Memory B cell (primary cell): ENCODE data around the gene SRGAP1.
"Not testable (repeated sequence)": the region's sequence is repeated elsewhere in the genome, so short reads cannot be mapped to it uniquely, and the experiment has no call there.

Experiments used
- ATAC-seq: fragments of 150-1000 bp; cut with Tn5 transposase; 2 replicates; pipeline ENCODE4 v1.10.0; 2021; ENCODE audit warnings: low read depth, mild to moderate bottlenecking, moderate library complexity
- DNase-seq, 2 donors: peaks; one replicate each; pipeline ENCODE4 v3.0.0; 2022; ENCODE audit warnings: low spot score in 2 of 2
- H3K27ac Mint-ChIP-seq: one replicate; pipeline ENCODE4 v1.8.0; 2022; ENCODE audit warnings: mild to moderate bottlenecking, moderate library complexity, mixed read lengths
- H3K27me3 Mint-ChIP-seq: one replicate; pipeline ENCODE4 v1.8.0; 2022; ENCODE audit warnings: mixed read lengths
- H3K36me3 Mint-ChIP-seq: one replicate; pipeline ENCODE4 v1.8.0; 2022; ENCODE audit warnings: mild to moderate bottlenecking, mixed read lengths
- H3K4me1 Mint-ChIP-seq: one replicate; pipeline ENCODE4 v1.8.0; 2022; ENCODE audit warnings: mixed read lengths
- H3K4me3 Mint-ChIP-seq: one replicate; pipeline ENCODE4 v1.8.0; 2022; ENCODE audit warnings: mild to moderate bottlenecking, moderate library complexity, mixed read lengths
- H3K9me3 Mint-ChIP-seq: one replicate; pipeline ENCODE4 v1.8.0; 2022; ENCODE audit warnings: mixed read lengths

Gene SRGAP1

DNA sequence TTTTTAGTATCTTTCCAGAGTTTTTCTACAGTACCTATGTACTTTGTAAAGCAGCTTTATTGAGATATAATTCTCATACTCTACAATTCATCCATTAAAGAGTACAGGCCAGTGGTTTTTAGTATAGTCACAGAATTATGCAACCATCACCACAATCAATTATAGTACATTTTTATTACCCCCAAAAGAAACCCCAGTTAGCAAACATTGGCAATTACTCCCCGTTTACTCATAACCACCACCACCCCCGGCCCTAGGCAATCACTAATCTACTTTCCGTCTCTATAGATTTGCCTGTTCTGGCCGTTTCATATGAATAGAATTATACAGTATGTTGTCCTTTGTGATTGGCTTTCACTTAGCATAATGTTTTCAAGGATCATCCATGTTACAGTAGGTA lies 257.8 kb downstream of the SRGAP1 start:
- H3K9me3 Mint-ChIP-seq = no peaks in the 10 kb centered on the region
- ATAC-seq = no peak
- H3K36me3 Mint-ChIP-seq = no peaks in the 10 kb centered on the region
- no peaks in the 10 kb centered on the region for H3K4me1 Mint-ChIP-seq
- no peak overlapping the region for H3K4me3 Mint-ChIP-seq
- H3K27me3 Mint-ChIP-seq = peaks cover 5% of the 10 kb centered on the region
- H3K27ac Mint-ChIP-seq = no peak overlapping the region
- DNase-seq = no peak

DNA sequence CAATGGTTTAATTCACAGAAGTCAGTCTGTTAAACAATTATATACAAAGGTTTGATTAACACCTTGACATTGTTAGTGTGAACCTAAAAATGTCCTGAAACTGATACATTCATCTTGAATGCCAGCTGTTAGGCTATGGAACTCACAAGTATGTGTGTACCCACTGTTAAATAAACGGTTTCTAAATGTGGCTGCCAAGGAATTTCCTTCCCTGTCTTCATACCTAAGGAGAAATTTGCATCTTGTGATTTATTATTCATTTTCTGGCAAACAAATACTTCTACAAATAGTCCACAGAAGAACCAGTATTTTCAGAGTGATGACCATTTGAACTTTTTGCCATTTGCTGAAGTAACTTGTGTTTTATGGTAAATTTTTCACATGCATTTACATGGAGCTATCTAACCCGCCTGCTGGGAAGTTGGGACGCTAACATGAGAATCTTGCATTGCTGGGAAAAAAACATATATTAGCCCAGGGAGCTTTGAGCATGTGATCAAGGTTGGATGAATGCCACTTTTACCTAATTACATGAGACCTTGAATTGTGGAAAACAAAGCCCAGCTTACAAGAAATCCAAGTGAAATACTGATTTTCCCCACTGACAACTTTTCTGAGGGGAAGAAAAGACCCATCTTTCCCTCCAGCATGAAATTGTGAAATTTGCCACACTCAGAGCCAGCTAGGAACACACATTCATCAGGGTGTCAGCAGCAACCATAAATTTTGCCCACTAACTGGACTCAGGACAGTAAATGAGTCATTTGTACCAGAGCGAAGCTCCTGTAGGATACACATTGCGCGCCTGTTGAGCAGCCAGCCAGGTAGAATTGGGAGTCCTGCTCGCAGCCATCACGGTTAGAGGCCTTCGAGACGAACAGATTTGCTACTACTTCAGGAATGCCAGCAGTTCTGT lies 259.6 kb downstream of the SRGAP1 start:
- no peak overlapping the region for H3K27ac Mint-ChIP-seq
- H3K9me3 Mint-ChIP-seq = no peaks in the 10 kb centered on the region
- H3K4me3 Mint-ChIP-seq = no peak overlapping the region
- no peaks in the 10 kb centered on the region for H3K36me3 Mint-ChIP-seq
- ATAC-seq = no peak
- H3K27me3 Mint-ChIP-seq = peaks cover 2% of the 10 kb centered on the region
- no peak for DNase-seq
- no peaks in the 10 kb centered on the region for H3K4me1 Mint-ChIP-seq

DNA sequence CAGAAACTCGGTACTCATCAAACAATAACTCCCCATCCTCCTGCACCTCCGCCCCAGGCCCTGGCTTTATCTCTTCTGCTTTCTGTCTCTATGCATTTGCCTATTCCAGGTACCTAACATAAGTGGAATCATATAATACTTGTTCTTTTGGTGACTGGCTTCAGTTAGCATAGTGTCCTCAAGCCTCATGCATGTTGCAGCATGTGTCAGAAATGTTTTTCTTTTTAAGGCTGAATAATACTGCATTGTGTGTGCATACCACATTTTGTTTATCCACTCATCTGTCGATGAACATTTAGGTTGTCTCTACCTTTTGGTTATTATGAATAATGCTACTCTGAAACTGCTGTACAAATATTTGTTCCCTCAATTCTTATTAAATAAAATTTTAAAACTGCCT lies 260.5 kb downstream of the SRGAP1 start:
- ATAC-seq (no peak), DNase-seq (no peak)
- Mint-ChIP-seq H3K9me3 (no peaks in the 10 kb centered on the region), H3K36me3 (no peaks in the 10 kb centered on the region), H3K27ac (no peak overlapping the region), H3K4me3 (no peak overlapping the region), H3K27me3 (peaks cover 2% of the 10 kb centered on the region), H3K4me1 (no peaks in the 10 kb centered on the region)

DNA sequence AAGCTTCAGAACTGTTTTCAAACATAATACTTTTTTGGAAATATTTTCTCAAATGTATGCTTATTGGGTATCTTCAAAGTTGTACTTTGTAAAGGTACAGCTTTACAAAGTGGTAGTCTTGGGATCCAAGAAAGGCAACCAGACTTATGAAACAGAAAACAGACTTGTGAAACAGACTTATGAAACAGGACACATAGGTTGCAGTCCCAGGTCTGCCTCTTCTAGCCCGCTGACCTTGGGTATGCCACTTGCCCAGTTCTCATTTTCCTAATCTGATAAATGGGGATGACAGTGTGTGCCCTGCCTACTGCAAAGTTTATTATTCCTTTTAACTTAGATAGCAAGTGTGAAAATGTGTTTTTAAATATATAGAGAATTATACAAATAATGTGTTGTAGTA lies 263.3 kb downstream of the SRGAP1 start:
- Mint-ChIP-seq H3K36me3 (no peaks in the 10 kb centered on the region), H3K27me3 (peaks cover 6% of the 10 kb centered on the region), H3K4me3 (no peak overlapping the region), H3K9me3 (peaks cover 3% of the 10 kb centered on the region), H3K4me1 (no peaks in the 10 kb centered on the region), H3K27ac (no peak overlapping the region)
- ATAC-seq (no peak), DNase-seq (no peak)

DNA sequence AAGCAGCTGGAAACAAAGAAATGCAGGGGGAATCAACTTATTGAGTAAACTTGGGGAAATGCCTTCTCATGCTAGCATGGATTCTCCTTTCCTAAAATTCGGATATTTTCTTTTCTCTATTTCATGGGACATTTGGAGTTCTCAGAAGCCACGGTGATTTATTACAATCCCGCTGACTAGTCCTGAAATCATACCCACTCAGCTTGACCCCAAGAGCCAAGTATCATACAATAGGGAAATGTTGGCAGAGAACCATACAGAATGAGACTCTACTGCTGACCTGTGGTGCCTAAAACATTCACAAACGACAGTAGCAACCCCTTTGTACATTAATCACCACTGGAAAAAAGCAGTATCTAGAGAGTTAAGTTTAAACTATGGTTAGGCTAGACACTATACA lies 265.2 kb downstream of the SRGAP1 start:
- Mint-ChIP-seq H3K4me1 (no peaks in the 10 kb centered on the region), H3K27me3 (peaks cover 6% of the 10 kb centered on the region), H3K4me3 (no peak overlapping the region), H3K9me3 (peaks cover 3% of the 10 kb centered on the region), H3K36me3 (no peaks in the 10 kb centered on the region), H3K27ac (no peak overlapping the region)
- ATAC-seq (no peak), DNase-seq (no peak)

DNA sequence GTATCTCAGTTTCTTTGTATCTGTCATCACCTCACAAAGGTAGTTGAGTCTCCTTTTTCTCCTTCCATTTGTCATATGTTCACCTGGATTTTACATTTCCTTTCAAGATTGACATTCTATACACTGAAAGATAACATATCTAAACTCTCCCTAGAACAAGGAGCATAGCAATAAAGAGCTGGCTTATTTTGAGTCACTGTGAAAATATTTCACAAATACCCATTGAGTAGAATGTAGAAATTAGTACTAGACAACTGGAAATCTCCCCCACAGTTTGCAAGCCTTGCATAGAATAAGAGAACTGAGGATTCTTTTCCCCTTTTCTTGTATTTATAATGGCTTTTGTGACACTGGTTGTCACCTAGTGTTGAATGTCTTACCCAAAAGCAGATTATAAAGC lies 266.4 kb downstream of the SRGAP1 start:
- no peaks in the 10 kb centered on the region for H3K36me3 Mint-ChIP-seq
- ATAC-seq = no peak
- H3K9me3 Mint-ChIP-seq = peaks cover 3% of the 10 kb centered on the region
- H3K4me3 Mint-ChIP-seq = no peak overlapping the region
- no peak for DNase-seq
- no peak overlapping the region for H3K27ac Mint-ChIP-seq
- H3K27me3 Mint-ChIP-seq = peaks cover 5% of the 10 kb centered on the region
- H3K4me1 Mint-ChIP-seq = no peaks in the 10 kb centered on the region

DNA sequence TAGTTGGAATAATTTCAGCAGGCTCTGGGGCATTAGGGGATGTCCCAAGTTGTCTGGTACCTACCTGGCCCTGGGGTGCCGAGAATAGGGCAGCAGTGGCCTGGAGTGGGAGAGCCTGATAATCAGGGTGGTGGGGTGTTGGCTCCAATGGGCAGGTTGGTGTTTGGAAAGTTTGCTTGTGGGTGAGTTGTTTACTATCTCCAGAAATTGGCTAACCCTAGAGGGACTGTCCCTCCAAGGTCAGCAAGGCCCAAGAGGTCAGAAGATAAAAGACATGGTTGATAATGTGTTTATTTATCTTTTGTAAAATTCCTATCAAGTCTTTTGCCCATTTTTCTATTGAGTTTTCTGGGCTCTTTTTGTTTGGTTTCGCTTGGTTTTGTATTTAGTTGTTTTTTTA lies 272.5 kb downstream of the SRGAP1 start:
- no peak for DNase-seq
- Mint-ChIP-seq H3K36me3 (no peaks in the 10 kb centered on the region), H3K9me3 (peaks cover 3% of the 10 kb centered on the region), H3K27me3 (peaks cover 4% of the 10 kb centered on the region), H3K4me1 (no peaks in the 10 kb centered on the region), H3K27ac (no peak overlapping the region), H3K4me3 (no peak overlapping the region)
- ATAC-seq = no peak

DNA sequence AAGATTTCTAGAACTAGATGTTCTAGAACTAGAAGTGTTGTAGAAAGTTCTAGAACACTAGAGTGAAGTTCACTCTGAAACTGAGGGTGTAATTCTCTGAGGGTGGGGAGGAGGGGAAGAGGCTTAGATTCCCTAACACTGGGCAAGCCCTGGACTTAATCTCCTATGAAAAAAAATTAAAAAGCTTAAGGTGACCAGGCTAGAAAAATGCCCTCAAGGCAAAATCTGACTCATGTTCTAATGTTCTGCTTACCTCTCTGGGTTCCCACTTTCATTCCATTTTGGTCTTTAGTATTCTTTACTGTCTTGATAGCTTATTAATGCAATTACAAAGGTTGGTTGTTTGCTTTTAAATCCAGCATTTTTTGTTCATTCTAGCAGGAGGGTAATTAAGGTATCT lies 276.1 kb downstream of the SRGAP1 start:
- peaks cover 2% of the 10 kb centered on the region for H3K27me3 Mint-ChIP-seq
- H3K27ac Mint-ChIP-seq = no peak overlapping the region
- no peaks in the 10 kb centered on the region for H3K36me3 Mint-ChIP-seq
- H3K9me3 Mint-ChIP-seq = no peaks in the 10 kb centered on the region
- DNase-seq = no peak
- no peak for ATAC-seq
- no peaks in the 10 kb centered on the region for H3K4me1 Mint-ChIP-seq
- no peak overlapping the region for H3K4me3 Mint-ChIP-seq

DNA sequence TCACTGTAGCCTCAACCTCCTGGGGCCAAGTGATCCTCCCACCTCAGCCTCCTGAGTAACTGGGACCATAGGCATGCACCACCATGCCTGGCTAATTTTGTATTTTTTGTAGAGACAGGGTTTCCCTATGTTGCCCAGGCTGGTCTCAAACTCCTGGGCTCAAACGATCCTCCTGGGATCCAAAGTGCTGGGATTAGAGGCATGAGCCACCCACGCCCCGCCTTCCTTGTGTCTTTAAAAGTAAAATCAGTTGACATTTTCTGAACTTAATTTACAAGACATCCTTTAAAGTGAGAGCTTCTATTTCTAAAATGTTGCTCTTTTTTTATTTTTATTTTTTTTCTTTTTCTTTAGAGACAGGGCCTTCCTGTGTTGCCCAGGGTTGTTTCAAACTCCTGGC lies 276.6 kb downstream of the SRGAP1 start:
- H3K27ac Mint-ChIP-seq, H3K4me3 Mint-ChIP-seq, H3K9me3 Mint-ChIP-seq, H3K4me1 Mint-ChIP-seq, H3K36me3 Mint-ChIP-seq, H3K27me3 Mint-ChIP-seq, DNase-seq, ATAC-seq: not testable (repeated sequence)

DNA sequence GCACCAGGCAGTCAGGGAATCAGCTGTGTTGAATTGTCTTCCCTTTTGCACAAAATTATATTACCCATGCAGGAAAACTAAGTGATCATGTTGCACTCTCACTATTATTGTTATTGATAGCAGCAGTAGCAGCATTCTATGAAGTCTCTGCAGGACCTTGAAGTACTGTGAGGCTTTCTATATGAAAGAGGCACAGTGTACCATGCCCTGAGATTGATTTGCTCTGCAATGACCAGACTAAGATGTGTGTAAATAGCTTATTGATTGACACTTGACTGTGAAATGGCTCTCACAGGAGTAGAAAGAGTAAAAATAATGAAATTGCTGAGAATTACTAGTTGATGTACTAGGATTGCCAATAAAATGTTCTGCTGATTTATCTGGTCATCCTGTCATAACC lies 277.7 kb downstream of the SRGAP1 start:
- no peak overlapping the region for H3K27ac Mint-ChIP-seq
- no peak for ATAC-seq
- H3K4me1 Mint-ChIP-seq = no peaks in the 10 kb centered on the region
- no peak overlapping the region for H3K4me3 Mint-ChIP-seq
- peaks cover 2% of the 10 kb centered on the region for H3K27me3 Mint-ChIP-seq
- H3K9me3 Mint-ChIP-seq = no peaks in the 10 kb centered on the region
- no peak for DNase-seq
- H3K36me3 Mint-ChIP-seq = no peaks in the 10 kb centered on the region

DNA sequence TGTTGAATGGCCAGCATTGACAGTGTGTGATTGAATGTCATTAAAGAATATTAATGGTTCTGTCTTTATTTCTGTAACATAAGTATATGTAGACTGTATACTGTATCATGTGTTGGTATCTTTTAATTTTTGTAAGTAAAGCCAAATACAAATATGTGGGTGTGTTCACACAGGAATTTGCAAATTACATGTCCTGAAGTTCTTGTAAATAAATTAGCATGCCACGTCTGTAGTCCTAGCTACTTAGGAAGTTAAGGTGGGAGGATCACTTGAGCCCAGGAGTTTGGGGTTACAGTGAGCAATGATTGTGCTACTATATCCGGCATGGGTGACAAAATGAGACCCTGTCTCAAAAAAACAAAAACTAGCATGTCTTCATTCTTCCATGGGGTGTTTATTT lies 278.5 kb downstream of the SRGAP1 start:
- no peak overlapping the region for H3K27ac Mint-ChIP-seq
- no peaks in the 10 kb centered on the region for H3K36me3 Mint-ChIP-seq
- no peaks in the 10 kb centered on the region for H3K4me1 Mint-ChIP-seq
- DNase-seq (no peak), ATAC-seq (no peak)
- H3K27me3 Mint-ChIP-seq = peaks cover 2% of the 10 kb centered on the region
- H3K9me3 Mint-ChIP-seq = no peaks in the 10 kb centered on the region
- H3K4me3 Mint-ChIP-seq = no peak overlapping the region

DNA sequence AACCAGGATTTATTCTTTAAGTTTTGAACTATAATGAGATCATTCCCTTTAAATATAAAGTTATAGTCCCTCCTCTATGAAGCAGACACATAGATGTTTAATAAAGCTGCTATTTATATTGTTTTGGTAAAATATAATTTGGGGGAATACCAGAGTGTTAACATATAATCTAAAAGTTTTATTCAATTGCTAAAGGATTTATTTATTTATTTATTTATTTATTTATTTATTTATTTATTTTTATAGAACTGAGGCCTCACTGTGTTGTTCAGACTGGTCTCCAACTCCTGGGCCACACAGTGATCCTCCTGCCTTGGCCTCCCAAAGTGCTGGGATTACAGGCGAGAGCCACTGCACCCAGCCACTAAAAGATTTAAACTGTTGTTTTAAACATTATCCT lies 278.9 kb downstream of the SRGAP1 start:
- no peak for DNase-seq
- Mint-ChIP-seq H3K9me3 (no peaks in the 10 kb centered on the region), H3K27me3 (peaks cover 2% of the 10 kb centered on the region), H3K27ac (no peak overlapping the region), H3K4me3 (no peak overlapping the region), H3K36me3 (no peaks in the 10 kb centered on the region), H3K4me1 (no peaks in the 10 kb centered on the region)
- no peak for ATAC-seq

DNA sequence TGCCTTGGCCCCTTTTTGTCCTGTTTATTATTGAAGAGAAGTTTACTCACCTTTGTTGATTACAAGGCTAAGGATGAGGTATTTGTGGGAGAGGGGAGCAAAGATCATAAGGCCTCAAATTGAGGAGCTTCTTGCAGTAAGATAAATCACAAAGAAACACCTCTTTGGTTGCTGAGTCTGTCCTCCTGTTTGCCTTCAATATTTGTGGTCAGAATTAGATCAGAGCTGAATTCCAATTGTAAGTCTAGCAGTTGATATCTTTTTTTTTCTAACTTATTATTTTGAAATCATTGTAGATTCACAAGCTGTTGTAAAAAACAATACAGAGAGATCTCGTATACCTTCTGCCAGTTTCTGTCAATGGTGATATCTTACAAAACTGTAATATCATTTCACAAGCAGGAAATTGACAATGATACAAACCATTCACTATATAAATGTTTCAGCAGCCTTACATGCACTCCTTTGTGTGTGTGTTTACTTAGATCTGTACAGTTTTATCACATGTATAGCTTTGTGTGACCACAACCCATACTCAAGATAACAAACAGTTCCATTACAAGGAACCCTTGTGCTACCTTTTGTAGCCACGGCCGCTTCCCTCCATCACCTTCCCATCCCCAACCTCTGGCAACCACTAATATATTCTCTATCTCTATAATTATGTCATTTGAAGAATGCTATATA lies 280.2 kb downstream of the SRGAP1 start:
- no peaks in the 10 kb centered on the region for H3K9me3 Mint-ChIP-seq
- no peak overlapping the region for H3K27ac Mint-ChIP-seq
- ATAC-seq (no peak), DNase-seq (no peak)
- peaks cover 2% of the 10 kb centered on the region for H3K27me3 Mint-ChIP-seq
- H3K4me3 Mint-ChIP-seq = no peak overlapping the region
- H3K4me1 Mint-ChIP-seq = no peaks in the 10 kb centered on the region
- H3K36me3 Mint-ChIP-seq = no peaks in the 10 kb centered on the region

DNA sequence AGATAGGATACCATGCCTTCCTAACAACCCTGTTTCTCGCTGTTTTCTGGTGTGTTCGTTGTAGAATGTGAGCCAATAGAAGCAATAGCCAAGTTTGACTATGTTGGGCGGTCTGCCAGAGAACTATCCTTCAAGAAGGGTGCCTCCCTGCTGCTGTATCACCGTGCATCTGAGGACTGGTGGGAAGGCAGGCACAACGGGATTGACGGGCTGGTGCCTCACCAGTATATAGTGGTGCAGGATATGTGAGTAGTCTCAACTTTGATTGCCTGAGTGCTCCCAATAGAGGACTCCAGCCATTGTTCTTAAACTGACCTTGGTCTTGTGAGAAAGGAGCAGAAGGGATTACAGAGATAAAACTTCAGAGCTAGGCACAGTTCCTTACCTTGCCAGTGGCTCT lies 281.4 kb downstream of the SRGAP1 start:
- no peaks in the 10 kb centered on the region for H3K36me3 Mint-ChIP-seq
- no peak for DNase-seq
- no peak overlapping the region for H3K4me3 Mint-ChIP-seq
- H3K27ac Mint-ChIP-seq = no peak overlapping the region
- no peaks in the 10 kb centered on the region for H3K9me3 Mint-ChIP-seq
- H3K27me3 Mint-ChIP-seq = peaks cover 4% of the 10 kb centered on the region
- no peaks in the 10 kb centered on the region for H3K4me1 Mint-ChIP-seq
- no peak for ATAC-seq

DNA sequence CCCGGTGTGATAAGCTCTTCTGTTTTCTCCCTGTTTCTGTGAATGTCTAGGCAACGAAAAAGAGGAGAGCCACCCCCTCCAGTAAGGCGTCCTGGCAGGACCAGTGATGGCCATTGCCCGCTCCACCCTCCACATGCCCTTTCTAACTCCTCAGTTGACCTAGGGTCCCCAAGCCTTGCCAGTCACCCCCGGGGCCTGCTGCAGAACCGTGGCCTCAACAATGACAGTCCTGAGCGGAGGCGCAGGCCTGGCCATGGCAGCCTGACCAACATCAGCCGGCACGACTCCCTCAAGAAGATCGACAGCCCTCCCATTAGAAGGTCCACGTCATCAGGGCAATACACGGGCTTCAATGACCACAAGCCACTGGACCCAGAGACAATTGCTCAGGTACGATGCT lies 283.3 kb downstream of the SRGAP1 start:
- Mint-ChIP-seq H3K9me3 (no peaks in the 10 kb centered on the region), H3K27ac (no peak overlapping the region), H3K27me3 (peaks cover 2% of the 10 kb centered on the region), H3K4me1 (no peaks in the 10 kb centered on the region), H3K36me3 (no peaks in the 10 kb centered on the region), H3K4me3 (no peak overlapping the region)
- ATAC-seq (no peak), DNase-seq (no peak)
